Peyer's patch (tissue), 4 donors: ENCODE measurements around the gene RNF157.

Experiments
- CTCF ChIP-seq, 6 experiments: fragments of 450-650 bp in 4 of 6; fragments of 200-600 bp in 2 of 6; sonication (generic) in 1 of 6; IDR thresholded peaks; one replicate each; pipeline ENCODE4 v1.5.1; 2017 to 2019; ENCODE audit warnings: antibody characterized with exemption in 6 of 6, mild to moderate bottlenecking in 3 of 6, moderate library complexity in 1 of 6
- POLR2A ChIP-seq, 2 donors: fragments of 450-650 bp; IDR thresholded peaks; one replicate each; pipeline ENCODE4 v1.5.1; 2017; ENCODE audit warnings: antibody characterized with exemption in 2 of 2, mild to moderate bottlenecking in 2 of 2, moderate library complexity in 2 of 2

DNA sequence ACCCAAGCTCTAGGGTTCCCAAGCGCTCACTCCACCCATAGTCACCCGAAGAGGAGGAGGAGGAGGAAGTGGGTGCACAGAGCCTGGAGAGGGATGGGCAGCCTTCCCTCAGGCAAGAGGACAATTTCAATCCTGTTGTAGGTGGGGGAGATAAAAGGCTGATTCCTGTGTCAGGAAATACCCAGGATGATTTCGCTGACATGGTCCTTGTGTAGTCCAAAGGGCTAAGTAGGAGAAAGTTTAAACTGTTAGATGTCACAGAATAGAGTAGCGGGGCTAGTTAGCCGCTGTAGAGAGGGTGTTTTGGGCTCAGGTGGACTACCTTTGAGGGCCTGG, 135.4 kb downstream of the RNF157 start:
- TF ChIP-seq POLR2A (IDR thresholded peaks at IDR 0.05): no peak
- no peak for TF ChIP-seq CTCF (IDR thresholded peaks at IDR 0.05)
